Mesothelial cell of epicardium (in vitro differentiated cells): ENCODE data around the gene XRCC5. TPM values are rescaled to one million over a fixed set of nuclear protein-coding genes. Genes with fewer than 3 reads are reported as not detected.

Experiments used
- DNase-seq, 2 experiments: peaks; one replicate each; pipeline ENCODE4 v3.0.0; 2021; ENCODE audit warnings: low spot score in 2 of 2; ENCODE audit not compliant: unreplicated experiment in 2 of 2
- H3K27ac Mint-ChIP-seq: 2 replicates; pipeline ENCODE4 v1.8.0; 2021; ENCODE audit warnings: mixed read lengths
- H3K27me3 Mint-ChIP-seq: 2 replicates; pipeline ENCODE4 v1.8.0; 2021; ENCODE audit warnings: low read depth, mixed read lengths
- H3K36me3 Mint-ChIP-seq: 2 replicates; pipeline ENCODE4 v1.8.0; 2021; ENCODE audit warnings: mixed read lengths
- H3K4me1 Mint-ChIP-seq: 2 replicates; pipeline ENCODE4 v1.8.0; 2021; ENCODE audit warnings: mixed read lengths
- H3K4me3 Mint-ChIP-seq: 2 replicates; pipeline ENCODE4 v1.8.0; 2021; ENCODE audit warnings: mild to moderate bottlenecking, moderate library complexity, mixed read lengths
- H3K9me3 Mint-ChIP-seq: 2 replicates; pipeline ENCODE4 v1.8.0; 2021; ENCODE audit warnings: mixed read lengths
- total RNA-seq: library from RNA; stranded (reverse); gene quantifications from 3 replicates; pipeline ENCODE4 v1.2.1, GENCODE V29; 2021
- TF ChIP-seq, protein P1 (sequence below): fragments of 200-600 bp; sonication (generic); IDR thresholded peaks from one replicate; pipeline ENCODE4 v1.5.0; 2021; ENCODE audit warnings: antibody characterized with exemption; ENCODE audit not compliant: unreplicated experiment

The XRCC5 gene
- total RNA-seq, 1 donor from 2014 or later = 294 TPM

DNA sequence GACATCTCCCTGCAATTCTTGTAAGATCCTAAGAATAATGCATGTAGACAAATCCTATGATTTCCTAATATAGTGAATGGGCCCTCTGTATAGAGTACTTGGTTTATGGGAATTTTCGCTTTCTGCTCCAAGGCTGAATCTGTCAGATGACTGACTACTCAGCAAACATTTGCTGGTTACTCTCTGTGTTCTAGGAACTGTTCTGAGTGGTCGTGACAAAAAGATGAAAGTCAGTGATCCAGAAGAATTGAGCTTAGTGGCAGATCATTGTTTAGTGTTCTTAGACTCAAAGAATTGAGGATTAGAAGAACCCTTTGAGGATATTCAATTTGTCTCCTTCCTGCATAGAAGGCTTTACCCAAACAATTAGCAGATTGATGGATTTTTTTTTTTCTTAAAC, 10.0 kb downstream of the XRCC5 start:
- peaks cover 56% of the 10 kb centered on the region for H3K36me3 Mint-ChIP-seq

GRCh38 chr2:216119986-216120385, 10.8 kb downstream of the XRCC5 start:
- H3K27me3 Mint-ChIP-seq = no peaks in the 10 kb centered on the region
- H3K36me3 Mint-ChIP-seq = peaks cover 61% of the 10 kb centered on the region
- peaks cover 24% of the 10 kb centered on the region for H3K4me1 Mint-ChIP-seq
- no peak overlapping the region for H3K4me3 Mint-ChIP-seq
- H3K27ac Mint-ChIP-seq = no peak overlapping the region
- DNase-seq = no peak
- TF ChIP-seq, protein P1, sequence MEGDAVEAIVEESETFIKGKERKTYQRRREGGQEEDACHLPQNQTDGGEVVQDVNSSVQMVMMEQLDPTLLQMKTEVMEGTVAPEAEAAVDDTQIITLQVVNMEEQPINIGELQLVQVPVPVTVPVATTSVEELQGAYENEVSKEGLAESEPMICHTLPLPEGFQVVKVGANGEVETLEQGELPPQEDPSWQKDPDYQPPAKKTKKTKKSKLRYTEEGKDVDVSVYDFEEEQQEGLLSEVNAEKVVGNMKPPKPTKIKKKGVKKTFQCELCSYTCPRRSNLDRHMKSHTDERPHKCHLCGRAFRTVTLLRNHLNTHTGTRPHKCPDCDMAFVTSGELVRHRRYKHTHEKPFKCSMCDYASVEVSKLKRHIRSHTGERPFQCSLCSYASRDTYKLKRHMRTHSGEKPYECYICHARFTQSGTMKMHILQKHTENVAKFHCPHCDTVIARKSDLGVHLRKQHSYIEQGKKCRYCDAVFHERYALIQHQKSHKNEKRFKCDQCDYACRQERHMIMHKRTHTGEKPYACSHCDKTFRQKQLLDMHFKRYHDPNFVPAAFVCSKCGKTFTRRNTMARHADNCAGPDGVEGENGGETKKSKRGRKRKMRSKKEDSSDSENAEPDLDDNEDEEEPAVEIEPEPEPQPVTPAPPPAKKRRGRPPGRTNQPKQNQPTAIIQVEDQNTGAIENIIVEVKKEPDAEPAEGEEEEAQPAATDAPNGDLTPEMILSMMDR = no peak
- H3K9me3 Mint-ChIP-seq = no peaks in the 10 kb centered on the region

More for the DNA sequence above, 10.0 kb downstream of the XRCC5 start:
- Mint-ChIP-seq H3K4me3 (no peak overlapping the region), H3K27me3 (no peaks in the 10 kb centered on the region), H3K4me1 (peaks cover 31% of the 10 kb centered on the region), H3K27ac (peak overlapping the region; percentile 48), H3K9me3 (no peaks in the 10 kb centered on the region)
- TF ChIP-seq, protein P1 = no peak
- no peak for DNase-seq

GRCh38 chr2:216121255-216121654, 12.1 kb downstream of the XRCC5 start:
- H3K27me3 Mint-ChIP-seq = no peaks in the 10 kb centered on the region
- TF ChIP-seq, protein P1 = no peak
- DNase-seq = no peak
- H3K36me3 Mint-ChIP-seq = peaks cover 66% of the 10 kb centered on the region
- no peak overlapping the region for H3K4me3 Mint-ChIP-seq
- H3K4me1 Mint-ChIP-seq = peaks cover 13% of the 10 kb centered on the region
- H3K27ac Mint-ChIP-seq = peak overlapping the region; percentile 6
- no peaks in the 10 kb centered on the region for H3K9me3 Mint-ChIP-seq

DNA sequence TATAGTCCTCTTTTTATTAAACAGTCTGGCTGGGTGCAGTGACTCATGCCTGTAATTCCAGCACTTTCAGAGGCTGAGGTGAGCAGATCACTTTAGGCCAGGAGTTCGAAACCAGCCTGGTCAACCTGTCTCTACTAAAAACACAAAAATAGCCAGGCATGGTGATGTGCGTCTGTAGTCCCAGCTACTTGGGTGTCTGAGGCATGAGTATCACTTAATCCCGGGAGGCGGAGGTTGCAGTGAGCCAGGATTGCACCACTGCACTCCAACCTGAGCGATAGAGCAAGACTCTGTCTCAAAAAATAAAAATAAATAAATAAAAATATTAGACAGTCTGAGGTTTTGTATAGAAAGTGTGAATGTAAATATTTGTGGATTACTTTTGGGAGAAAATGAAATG, 17.8 kb downstream of the XRCC5 start:
- no peak overlapping the region for H3K4me3 Mint-ChIP-seq
- no peaks in the 10 kb centered on the region for H3K9me3 Mint-ChIP-seq
- no peak for DNase-seq
- TF ChIP-seq, protein P1 = no peak
- H3K27ac Mint-ChIP-seq = no peak overlapping the region
- H3K4me1 Mint-ChIP-seq = no peaks in the 10 kb centered on the region
- peaks cover 46% of the 10 kb centered on the region for H3K36me3 Mint-ChIP-seq
- H3K27me3 Mint-ChIP-seq = no peaks in the 10 kb centered on the region

GRCh38 chr2:216130346-216130971, 21.3 kb downstream of the XRCC5 start:
- Mint-ChIP-seq H3K27me3 (no peaks in the 10 kb centered on the region), H3K4me3 (no peak overlapping the region), H3K36me3 (peaks cover 56% of the 10 kb centered on the region), H3K27ac (peak overlapping the region; percentile 31), H3K9me3 (no peaks in the 10 kb centered on the region), H3K4me1 (no peaks in the 10 kb centered on the region)
- TF ChIP-seq, protein P1 = no peak
- no peak for DNase-seq
